Dedifferentiated amniotic fluid mesenchymal stem cell (primary cell): ENCODE measurements around the gene KIF22.
"Not testable (repeated sequence)": the region's sequence is repeated elsewhere in the genome, so short reads cannot be mapped to it uniquely, and the experiment has no call there.

Experiments
- DNase-seq: peaks from one replicate; pipeline ENCODE4 v3.0.0-alpha.2; 2016; ENCODE audit errors: extremely low spot score

The KIF22 gene

DNA sequence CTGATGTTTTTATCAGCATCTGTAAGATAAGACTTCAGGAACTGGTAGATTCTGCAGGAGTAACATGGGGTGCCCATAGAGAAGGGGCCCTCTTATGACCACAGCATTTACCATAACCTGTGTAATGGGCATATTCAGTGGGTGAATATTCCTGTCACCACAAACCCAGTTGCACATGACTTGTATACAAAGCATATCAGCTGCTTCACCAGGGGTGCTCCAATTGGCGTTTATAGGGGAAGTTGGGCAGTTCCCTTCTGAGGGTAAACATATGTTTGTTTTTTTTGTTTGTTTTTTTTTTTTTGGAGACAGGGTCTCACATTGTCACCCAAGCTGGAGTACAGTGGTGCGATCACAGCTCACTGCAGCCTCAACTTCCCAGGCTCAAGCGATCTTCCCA lies 24.0 kb upstream of the KIF22 start:
- DNase-seq = no peak

DNA sequence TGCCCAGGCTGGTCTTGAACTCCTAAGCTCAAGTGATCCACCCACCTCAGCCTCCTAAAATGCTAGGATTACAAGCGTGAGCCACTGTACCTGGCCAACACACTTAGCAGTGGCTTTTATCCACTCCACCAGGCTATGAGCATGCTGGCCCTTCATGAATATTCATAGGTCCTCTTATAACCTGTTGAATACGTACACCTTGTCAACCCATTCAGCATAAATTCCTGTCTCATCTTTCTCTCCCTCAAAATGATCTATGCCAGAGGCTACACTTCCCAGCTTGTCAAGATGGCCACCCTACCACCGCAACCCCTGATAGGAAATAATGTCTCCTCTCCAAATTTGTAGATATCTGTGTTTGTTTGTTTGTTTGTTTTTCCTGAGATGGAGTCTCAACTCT lies 23.5 kb upstream of the KIF22 start:
- no peak for DNase-seq

DNA sequence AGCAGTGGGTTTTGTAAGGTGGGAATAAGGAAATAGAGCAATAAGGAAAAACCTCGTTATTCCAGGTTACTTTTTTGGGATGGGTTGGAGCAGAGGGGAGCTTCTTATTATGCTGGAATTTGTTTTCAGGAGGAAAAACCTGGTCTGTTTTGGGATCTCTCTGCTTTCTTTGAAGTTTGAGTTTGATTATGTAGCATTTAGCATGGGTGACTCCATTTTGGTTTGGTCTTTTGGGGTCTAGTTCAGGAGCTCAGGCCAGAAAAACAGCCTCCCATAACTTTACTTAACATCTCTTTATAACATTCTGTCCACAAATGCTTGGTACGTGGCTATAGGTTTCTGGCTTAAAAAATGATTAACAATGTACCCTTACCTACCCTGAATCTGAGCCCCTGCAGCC lies 21.0 kb upstream of the KIF22 start:
- no peak for DNase-seq

DNA sequence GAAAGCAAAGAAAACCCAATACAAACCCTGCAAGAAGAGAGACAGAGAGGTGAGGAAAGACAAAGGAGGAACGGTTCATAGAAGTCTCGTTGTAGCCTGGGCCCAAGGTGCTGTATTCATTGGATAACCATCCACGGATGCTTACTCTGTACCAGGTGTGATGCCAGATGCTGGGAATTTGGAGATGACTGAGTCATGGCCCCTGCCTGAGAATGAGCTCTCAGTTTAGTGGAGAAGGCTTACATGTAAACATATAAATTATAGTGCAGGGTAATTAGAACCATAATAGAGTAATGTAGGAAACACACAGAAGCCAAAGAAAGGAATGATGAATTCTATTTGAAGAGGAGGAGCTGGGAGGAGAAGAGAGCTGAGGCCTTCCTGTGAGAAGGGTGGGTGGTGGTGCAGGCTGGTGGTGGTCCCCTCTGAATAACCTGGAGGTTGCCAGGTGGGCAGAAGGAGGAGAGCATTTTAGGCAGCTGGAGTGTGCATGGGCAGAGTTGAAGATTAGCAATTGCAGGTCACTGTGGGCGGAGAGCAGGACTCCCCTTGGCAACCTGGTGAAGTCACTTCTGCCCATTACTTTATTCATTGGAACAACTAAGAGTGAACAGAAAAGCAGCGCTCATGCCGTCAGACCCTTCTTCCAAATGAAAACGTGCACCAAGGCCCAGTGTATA lies 20.2 kb upstream of the KIF22 start:
- DNase-seq = no peak

GRCh38 chr16:29772330-29772729 lies 18.2 kb upstream of the KIF22 start:
- not testable (repeated sequence) for DNase-seq

- no peak for DNase-seq
Observed at GRCh38 chr16:29774730-29775129, 15.8 kb upstream of the KIF22 start.

- DNase-seq = no peak
Observed at GRCh38 chr16:29775742-29776408, 14.7 kb upstream of the KIF22 start.

DNA sequence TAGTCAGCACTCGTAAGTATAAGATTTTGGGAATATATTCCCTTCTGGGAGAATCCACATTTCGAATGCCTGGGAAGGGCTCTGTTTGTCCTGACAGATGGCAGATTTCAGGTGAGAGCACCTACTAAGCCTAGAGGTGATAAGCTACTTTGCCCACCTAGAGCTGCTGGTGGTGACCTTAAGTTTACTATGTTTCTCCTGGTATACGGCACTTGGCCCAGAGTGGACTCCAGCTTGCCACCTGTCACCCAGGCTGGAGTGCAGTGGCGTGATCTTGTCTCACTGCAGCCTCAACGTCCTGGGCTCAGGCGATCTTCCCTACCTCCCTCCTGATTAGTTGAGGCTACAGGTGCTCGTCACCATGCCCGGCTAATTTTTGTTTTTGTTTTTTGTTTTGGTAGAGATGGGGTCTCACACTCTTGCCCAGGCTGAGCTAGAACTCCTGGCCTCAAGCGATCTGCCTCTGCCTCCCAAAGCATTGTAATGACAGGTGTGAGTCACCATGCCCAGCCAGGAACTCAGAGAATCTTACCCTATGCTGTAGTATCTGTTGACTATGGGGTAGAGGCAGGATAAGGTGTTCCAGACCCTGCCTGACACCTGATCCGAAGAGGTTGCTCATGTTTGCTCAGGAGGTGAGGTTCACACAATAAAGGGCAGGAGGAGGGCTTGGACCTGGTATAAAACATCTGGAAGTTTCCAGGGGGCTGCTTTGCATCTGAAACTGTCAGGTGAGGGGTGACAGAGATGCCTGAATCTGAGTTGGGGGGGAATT lies 12.8 kb upstream of the KIF22 start, which contains the start of gene ZG16:
TSS of gene ZG16 (plus strand) at position 681 of the 775 bp plus-strand sequence. CDS start 1,011 bp downstream, outside the sequence.
- DNase-seq = no peak

DNA sequence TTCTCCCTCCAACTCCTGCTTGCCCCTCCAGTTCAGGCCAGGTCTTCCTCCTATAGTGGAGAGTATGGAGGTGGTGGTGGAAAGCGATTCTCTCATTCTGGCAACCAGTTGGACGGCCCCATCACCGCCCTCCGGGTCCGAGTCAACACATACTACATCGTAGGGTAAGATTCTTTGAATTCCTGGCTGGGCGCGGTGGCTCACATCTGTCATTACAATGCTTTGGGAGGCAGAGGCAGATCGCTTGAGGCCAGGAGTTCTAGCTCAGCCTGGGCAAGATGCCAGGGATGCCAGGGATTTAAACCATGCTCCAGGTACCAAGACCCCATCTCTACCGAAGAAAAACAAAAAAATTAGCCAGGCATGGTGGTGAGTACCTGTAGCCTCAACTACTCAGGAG lies 11.1 kb upstream of the KIF22 start:
- DNase-seq = no peak

- DNase-seq = not testable (repeated sequence)
Observed at GRCh38 chr16:29783094-29783953, 7.2 kb upstream of the KIF22 start.

GRCh38 chr16:29784157-29784556 lies 6.4 kb upstream of the KIF22 start:
- no peak for DNase-seq

DNA sequence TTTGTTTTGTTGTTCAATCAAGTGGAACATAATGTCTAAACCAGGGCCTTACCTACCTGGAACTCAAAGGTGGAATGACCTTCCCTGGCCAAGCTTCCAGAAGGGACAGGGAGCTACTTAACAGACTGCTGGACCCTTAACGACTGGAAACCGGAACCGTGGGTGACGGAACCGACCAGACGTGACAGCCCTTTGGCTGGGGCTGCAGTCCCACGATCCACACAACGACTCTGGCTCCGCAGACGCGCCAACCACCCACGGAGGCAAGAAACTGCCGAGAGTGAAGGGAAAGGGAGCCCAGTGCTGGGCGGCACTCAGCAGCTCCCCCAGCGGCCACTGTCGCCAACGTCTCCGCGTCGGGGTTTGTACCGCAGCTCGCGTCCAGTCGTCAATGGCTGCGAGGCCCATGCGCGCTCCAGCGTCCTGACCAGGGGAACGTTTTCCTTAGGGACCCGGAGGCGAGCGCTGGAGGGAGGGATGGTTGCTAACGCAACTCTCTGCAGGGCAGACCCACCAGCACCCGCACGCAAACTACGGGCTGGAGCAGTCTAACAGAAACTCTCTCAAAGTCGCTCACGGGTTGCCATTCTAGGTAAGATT lies 5.5 kb upstream of the KIF22 start:
- DNase-seq = no peak

DNA sequence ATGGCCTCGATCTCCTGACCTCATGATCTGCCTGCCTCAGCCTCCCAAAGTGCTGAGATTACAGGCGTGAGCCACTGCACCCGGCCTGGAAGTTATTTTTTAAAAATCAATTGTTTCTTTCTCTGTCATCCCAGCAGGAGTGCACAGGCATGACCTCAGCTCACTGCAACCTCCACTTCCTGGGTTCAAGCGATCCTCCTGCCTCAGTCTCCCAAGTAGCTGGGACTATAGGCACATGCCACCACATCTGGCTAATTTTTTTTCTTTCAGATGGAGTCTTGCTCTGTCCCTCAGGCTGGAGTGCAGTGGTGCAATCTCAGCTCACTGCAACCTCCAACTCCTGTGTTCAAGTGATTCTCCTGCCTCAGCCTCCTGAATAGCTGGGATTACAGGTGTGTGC lies 3.4 kb upstream of the KIF22 start:
- not testable (repeated sequence) for DNase-seq

DNA sequence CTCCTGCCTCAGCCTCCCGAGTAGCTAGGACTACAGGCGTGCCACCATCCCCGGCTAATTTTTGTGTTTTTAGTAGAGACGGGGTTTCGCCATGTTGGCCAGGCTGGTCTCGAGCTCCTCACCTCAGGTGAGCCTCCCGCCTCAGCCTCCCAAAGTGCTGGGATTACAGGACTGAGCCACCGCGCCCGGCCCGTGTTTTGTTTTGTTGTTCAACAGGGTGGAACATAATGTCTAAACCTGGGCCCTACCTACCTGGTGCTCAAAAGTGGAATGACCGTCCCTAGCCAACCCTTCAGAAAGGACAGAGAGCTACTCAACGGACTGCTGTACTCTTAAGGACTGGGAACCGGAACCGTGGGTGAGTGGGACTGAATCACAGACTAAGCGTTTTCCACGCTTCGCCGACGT lies 772 bp upstream of the KIF22 start:
- no peak for DNase-seq

- no peak for DNase-seq
Observed at GRCh38 chr16:29790949-29791844, 646 bp downstream of the KIF22 start.

DNA sequence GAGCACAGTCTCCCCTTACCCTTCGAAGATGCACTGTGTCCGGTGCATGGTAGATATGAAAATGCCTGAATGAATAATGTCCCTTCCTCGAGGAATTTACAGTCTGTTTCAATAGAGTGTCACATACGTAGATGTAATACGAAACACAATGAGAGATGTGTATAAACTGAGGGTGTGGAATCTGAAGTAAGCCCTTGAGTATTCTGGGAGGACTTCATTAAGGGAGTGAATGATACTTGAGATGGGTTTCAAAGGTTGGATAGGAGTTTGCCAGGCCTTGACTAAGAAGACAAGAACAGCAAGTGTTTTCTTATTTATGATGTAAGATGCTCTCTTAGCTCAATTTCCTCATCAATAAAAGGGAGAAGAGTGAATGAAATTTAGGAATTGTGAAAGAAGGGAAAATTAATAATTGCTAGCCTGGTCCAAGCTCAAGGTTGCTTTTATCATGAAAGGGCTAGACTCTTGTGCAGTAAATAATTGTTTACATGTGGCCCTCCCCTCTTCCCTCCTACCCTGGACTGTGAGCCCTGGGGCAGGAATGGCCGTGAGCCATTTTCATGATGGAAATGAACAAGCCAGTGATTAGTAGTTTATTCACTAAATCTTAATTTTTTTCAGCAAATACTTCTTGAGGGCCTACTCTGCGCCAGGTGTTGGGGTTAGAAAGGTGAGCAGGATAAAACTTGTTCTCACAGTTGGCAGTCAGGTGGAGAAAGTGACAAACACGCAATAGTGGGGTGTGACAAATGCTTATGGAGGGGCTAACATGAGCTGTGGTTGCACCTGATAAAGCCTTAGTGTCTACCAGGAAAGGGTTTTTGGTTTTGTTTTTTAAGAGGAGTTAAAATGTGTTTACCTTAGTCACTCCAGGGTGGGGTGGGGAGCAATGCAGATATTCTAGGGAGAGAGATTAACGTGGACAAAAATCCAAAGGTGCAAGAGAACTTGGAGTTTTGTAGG lies 1.6 kb downstream of the KIF22 start:
- no peak for DNase-seq

- DNase-seq = not testable (repeated sequence)
Observed at GRCh38 chr16:29793153-29793552, 2.6 kb downstream of the KIF22 start.

DNA sequence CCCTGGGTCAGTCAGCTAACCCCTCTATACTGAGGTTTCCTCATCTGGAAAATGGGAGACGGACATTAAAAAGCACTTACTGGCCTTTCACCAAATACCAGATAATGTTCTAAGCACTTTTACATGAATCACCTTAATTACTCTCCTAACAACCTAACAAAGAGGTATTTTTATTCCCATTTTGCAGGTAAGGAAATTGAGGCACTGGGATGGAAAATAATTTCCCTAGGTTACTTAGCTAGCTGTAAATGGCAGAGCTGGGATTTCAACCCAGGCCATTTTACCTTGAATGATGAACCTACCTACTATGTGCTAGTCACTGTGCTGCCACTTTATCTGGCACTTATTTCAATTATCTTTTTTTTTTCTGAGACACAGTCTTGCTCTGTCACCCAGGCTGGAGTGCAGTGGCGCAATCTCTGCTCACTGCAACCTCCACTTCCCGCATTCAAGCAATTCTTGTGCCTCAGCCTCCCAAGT lies 3.7 kb downstream of the KIF22 start:
- DNase-seq = no peak

- no peak for DNase-seq
Observed at GRCh38 chr16:29802416-29802935, 11.9 kb downstream of the KIF22 start.
